ENCODE measurements around the gene POLD4. TPM values are rescaled to one million over a fixed set of nuclear protein-coding genes. Genes with fewer than 3 reads are reported as not detected.

POLD4 gene
- total RNA-seq, 4 donors from 2014 or later = 38.6 to 105 (median 60.6) TPM

DNA sequence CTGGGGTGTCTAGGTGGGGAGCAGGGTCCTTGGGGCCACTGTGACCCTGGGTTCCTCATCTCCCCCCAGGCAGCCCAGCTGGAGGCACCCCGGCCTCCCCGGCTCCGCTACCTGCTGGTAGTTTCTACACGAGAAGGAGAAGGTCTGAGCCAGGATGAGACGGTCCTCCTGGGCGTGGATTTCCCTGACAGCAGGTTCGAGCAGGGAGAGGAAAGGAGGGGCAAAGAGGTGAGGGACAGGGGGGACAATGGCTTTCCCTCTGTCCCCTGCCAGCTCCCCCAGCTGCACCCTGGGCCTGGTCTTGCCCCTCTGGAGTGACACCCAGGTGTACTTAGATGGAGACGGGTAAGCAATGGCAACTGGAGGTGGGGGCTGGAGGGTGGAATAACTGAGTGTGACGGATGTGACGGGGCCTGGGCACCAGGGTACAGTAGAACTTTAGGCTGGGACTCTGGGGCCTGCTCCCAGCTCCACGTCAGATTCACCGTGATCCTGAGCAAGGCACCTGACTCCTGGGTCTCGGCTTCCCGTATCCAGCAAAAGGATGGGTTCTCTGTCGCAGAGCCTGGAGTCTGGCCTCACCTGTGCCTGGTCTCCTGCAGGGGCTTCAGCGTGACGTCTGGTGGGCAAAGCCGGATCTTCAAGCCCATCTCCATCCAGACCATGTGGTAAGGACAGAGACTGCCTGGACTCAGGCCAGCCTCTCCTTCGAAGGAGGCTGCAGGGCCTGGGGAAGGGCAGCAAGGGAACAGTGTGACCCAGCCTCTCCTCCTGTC, 46.4 kb downstream of the POLD4 start:
- TF ChIP-seq POLR2A (IDR thresholded peaks at IDR 0.05) = no peak
- TF ChIP-seq, protein P1, sequence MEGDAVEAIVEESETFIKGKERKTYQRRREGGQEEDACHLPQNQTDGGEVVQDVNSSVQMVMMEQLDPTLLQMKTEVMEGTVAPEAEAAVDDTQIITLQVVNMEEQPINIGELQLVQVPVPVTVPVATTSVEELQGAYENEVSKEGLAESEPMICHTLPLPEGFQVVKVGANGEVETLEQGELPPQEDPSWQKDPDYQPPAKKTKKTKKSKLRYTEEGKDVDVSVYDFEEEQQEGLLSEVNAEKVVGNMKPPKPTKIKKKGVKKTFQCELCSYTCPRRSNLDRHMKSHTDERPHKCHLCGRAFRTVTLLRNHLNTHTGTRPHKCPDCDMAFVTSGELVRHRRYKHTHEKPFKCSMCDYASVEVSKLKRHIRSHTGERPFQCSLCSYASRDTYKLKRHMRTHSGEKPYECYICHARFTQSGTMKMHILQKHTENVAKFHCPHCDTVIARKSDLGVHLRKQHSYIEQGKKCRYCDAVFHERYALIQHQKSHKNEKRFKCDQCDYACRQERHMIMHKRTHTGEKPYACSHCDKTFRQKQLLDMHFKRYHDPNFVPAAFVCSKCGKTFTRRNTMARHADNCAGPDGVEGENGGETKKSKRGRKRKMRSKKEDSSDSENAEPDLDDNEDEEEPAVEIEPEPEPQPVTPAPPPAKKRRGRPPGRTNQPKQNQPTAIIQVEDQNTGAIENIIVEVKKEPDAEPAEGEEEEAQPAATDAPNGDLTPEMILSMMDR (IDR thresholded peaks at IDR 0.05) = no peak
- H3K27ac ChIP-seq = no peak overlapping the region
- peaks cover 15 to 21% of the 10 kb centered on the region in 2 donors for H3K36me3 ChIP-seq
- DNase-seq = no peak
- no peaks in the 10 kb centered on the region for H3K27me3 ChIP-seq
- no peaks in the 10 kb centered on the region for H3K9me3 ChIP-seq
- intact Hi-C loops (cut with DNase I) = no loop called here
- H3K4me3 ChIP-seq (replicated peaks in 1 of 3) = no peak overlapping the region
- H3K4me1 ChIP-seq = peaks cover 10 to 18% of the 10 kb centered on the region in 2 donors
- WGBS, 2 donors = 91 to 94% methylated on average over 14 to 19 of the region's 19 CpGs

DNA sequence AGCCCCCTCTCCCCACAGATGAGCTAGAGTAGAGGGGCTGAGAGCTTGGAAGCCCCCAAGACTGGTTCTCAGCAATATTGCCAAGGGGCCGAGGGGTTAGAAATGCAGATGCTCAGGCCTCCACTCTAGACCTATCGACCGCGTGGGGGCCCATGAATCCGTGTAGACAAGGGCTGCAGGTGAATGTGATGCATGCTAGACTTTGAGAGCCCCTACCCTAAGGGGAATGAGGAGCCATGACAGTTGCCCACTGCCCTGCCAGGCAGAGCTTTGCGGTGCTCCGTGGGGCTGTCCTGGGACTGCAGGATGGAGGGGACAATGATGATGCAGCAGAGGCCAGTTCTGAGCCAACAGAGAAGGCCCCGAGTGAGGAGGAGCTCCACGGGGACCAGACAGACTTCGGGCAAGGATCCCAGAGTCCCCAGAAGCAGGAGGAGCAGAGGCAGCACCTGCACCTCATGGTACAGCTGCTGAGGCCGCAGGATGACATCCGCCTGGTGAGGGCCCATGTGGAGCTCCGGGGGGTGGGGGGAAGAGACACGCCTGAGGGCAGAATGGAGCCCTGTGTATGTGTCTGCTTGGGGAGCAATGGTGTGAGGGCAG, 48.7 kb downstream of the POLD4 start:
- no peak for DNase-seq
- WGBS, 2 donors = 78% methylated on average over 13 to 14 of the region's 14 CpGs
- Histone ChIP-seq H3K4me3 (replicated peaks in 1 of 3) (peak overlapping the region in 1 of 3 donors; percentile 88), H3K9me3 (no peaks in the 10 kb centered on the region), H3K36me3 (peaks cover 13 to 14% of the 10 kb centered on the region in 2 donors), H3K4me1 (peaks cover 10 to 24% of the 10 kb centered on the region in 2 donors), H3K27ac (no peak overlapping the region), H3K27me3 (no peaks in the 10 kb centered on the region)
- TF ChIP-seq POLR2A (IDR thresholded peaks at IDR 0.05) = no peak
- TF ChIP-seq, protein P1 (IDR thresholded peaks at IDR 0.05) = no peak
- intact Hi-C loops (cut with DNase I) = no loop called here

DNA sequence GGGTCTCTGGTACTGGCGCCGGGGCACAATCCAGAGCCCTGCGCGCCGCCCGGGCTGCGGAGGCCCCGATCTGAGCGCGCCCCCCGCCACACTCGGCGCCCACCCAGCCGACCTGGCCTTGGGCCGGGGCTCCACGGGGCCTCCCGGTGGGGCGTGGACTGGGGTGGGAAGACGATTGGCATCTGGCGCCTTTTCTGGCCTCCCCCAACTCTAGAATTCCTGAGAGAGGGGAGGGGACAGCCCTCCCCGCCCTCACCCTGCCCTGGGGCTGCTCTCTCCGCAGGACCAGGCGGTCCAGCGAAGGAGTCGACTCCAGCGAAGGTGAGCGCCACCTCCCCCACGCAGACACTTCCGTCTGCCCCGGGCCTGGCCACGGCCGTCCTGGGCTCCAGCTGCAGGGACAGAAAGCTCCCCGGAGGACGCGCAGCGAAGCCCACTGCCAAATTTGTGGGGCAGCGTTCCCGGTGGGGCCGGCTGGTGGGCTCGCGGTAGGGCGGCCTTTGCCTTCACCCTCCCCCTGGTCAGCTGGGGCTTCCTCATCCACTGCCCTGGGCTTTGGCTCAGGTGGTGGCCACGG, 49.4 kb downstream of the POLD4 start:
- peak overlapping the region; percentile 70 to 87 (median 76) for H3K27ac ChIP-seq
- H3K4me3 ChIP-seq (replicated peaks in 1 of 3) = peak overlapping the region; percentile 88 to 92 (median 89)
- DNase-seq = peak; percentile 58 to 68
- intact Hi-C loops (cut with DNase I) = no loop called here
- peaks cover 10 to 24% of the 10 kb centered on the region in 2 donors for H3K4me1 ChIP-seq
- no peaks in the 10 kb centered on the region for H3K27me3 ChIP-seq
- peaks cover 12 to 14% of the 10 kb centered on the region in 2 donors for H3K36me3 ChIP-seq
- H3K9me3 ChIP-seq = no peaks in the 10 kb centered on the region
- TF ChIP-seq POLR2A (IDR thresholded peaks at IDR 0.05) = no peak
- TF ChIP-seq, protein P1 (IDR thresholded peaks at IDR 0.05) = no peak
- 2% methylated on average over 8 of the region's 43 CpGs; no CpG with 5 or more reads in 1 of the 2 donors for WGBS, 2 donors

DNA sequence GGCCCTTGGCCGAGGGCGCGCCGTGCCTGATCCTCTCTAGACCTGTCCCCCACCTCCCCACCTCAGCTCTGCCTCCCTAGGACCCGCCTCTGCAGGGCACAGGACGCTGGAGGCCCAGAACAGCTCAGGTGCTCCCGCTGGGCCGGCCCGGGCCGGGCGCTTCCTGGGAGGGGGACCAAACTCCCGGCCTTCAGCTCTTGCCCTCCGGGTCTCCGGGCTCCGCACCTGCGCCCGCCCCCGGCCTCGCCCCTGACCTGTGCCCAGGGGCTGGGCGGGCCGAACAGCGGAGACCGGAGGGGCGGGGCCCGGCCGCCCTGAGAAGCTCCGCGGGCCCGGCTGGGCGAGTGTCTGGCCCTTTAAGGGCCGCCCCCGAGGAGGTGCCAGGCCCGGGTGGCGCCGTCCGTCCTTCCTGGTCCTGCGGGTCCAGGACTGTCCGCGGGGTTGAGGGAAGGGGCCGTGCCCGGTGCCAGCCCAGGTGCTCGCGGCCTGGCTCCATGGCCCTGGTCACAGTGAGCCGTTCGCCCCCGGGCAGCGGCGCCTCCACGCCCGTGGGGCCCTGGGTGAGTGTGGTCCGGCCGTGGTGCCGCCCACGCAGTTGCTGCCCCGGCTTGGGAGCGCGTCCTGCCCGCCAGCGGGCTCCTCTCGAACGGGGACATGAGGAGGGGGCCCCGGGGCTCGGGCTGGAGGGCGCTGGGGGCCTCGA, 50.1 kb downstream of the POLD4 start, which contains the start of gene SSH3:
Gene SSH3, plus strand, starts transcription at position 399 of the 703 bp plus-strand sequence. Its CDS starts 96 bp downstream, at position 495.
- peak; percentile 92 to 94 for DNase-seq
- intact Hi-C loops (cut with DNase I) = no loop called here
- no peaks in the 10 kb centered on the region for H3K9me3 ChIP-seq
- TF ChIP-seq POLR2A (IDR thresholded peaks at IDR 0.05) = peak; percentile 8 to 76
- TF ChIP-seq, protein P1 (IDR thresholded peaks at IDR 0.05) = no peak
- peak within 1 kb of the TSS; percentile 70 to 87 (median 76) for H3K27ac ChIP-seq
- peak within 1 kb of the TSS; percentile 88 to 92 (median 89) for H3K4me3 ChIP-seq (replicated peaks in 1 of 3)
- no peaks in the 10 kb centered on the region for H3K27me3 ChIP-seq
- WGBS, 2 donors = 0% methylated on average over 5 to 12 of the region's 65 CpGs
- peaks cover 11 to 12% of the 10 kb centered on the region in 2 donors for H3K36me3 ChIP-seq
- peaks cover 10 to 24% of the 10 kb centered on the region in 2 donors for H3K4me1 ChIP-seq
